LNCaP clone FGC (cell line): ENCODE data around the gene TIMP1.

ENCODE experiments used
- DNase-seq: peaks from one replicate; pipeline ENCODE4 v3.0.0-alpha.2; 2011; ENCODE audit warnings: low read depth
- H3K4me3 ChIP-seq: 2 replicates; pipeline ENCODE4 v1.5.1; 2011; ENCODE audit warnings: mild to moderate bottlenecking, low read depth, low read length, control low read depth
- CTCF ChIP-seq: IDR thresholded peaks from 2 replicates; pipeline ENCODE4 v1.5.1; 2012; ENCODE audit warnings: mild to moderate bottlenecking; ENCODE audit not compliant: control insufficient read depth, insufficient read depth; ENCODE audit errors: extremely low read depth

TIMP1 gene

DNA sequence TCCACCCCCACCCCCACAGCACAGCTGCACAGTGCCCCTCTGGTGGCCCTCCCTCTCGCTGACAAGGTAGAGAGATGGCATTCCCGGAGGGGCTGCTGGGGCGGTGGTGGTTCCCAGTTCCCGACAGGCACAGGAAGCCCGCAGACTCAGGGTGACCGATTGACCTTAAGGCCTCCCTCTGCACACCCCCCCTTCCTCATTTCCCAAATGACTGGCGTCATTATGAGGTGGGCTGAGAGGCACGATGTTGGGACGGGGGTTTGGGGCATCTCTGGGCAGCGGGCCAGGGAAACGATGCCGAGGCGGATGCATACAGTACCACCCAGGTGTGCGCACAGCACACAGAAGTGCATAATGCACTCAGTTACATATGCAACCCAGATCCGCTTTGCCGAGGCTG lies 3.5 kb upstream of the TIMP1 start:
- H3K4me3 ChIP-seq: no peak overlapping the region
- TF ChIP-seq CTCF: no peak
- DNase-seq: no peak

GRCh38 chrX:47579537-47579936 lies 2.7 kb upstream of the TIMP1 start:
- no peak for DNase-seq
- TF ChIP-seq CTCF: no peak
- H3K4me3 ChIP-seq: no peak overlapping the region

DNA sequence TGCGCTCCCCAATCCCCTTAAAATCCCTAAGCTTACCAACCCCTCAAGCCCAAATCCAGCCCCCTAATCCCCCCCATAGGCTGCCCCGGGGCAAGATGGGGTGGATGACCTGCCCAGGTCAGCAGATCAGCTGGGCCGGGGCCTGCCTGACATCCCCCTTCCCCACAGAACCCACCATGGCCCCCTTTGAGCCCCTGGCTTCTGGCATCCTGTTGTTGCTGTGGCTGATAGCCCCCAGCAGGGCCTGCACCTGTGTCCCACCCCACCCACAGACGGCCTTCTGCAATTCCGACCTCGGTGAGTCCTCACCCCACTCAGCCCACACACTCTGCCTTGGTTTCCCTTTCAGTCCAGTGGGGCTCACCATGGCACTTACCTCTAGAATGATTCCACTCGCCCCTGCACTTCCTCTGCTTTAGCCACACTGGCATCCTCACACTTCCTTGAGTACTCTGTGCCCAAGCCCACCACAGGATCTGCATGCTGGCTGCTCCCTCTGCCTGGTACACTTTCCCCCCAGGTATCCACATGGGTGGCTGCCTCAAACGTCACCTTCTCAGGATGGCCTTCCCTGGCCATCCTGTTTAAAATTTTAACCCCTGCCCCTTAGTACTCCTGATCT lies 1.1 kb downstream of the TIMP1 start:
- H3K4me3 ChIP-seq: no peak overlapping the region
- no peak for TF ChIP-seq CTCF
- no peak for DNase-seq

DNA sequence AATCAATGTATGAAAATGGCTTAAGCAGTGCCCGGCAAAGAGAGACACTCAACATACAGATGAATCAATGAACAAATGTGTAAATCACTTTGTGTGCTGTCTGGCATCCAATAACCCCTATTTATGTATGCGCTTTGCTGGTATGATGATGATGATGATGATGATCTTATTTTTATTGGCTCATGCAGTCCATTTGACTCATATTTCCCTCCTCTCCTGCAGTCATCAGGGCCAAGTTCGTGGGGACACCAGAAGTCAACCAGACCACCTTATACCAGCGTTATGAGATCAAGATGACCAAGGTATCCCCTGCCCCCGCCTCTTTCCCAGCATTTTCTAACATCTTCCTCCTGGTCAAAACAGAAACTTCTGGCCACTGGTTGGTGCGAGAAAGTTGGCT lies 2.5 kb downstream of the TIMP1 start:
- DNase-seq: no peak
- no peak for TF ChIP-seq CTCF
- no peak overlapping the region for H3K4me3 ChIP-seq

DNA sequence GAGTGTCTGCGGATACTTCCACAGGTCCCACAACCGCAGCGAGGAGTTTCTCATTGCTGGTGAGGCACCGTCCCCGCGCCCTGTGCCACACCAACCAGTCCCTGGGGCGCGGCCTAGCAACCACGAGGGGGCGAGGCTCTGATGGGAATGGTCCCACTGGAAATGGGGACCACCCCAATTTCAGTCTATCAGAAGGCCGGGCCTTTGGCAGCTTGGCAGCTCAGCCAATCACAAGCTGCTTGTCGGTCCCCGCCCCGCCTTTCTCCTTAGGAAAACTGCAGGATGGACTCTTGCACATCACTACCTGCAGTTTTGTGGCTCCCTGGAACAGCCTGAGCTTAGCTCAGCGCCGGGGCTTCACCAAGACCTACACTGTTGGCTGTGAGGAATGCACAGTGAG lies 3.0 kb downstream of the TIMP1 start:
- no peak overlapping the region for H3K4me3 ChIP-seq
- DNase-seq: no peak
- TF ChIP-seq CTCF: no peak

- no peak overlapping the region for H3K4me3 ChIP-seq
- DNase-seq: no peak
- TF ChIP-seq CTCF: no peak
Measured at GRCh38 chrX:47586043-47586787, 4.0 kb downstream of the TIMP1 start.
